MM.1S (cell line): ENCODE results near the gene CAGE1.

Experiments
- CTCF ChIP-seq: fragments of 300-600 bp; sonication (generic); IDR thresholded peaks from 2 replicates; pipeline ENCODE4 v1.5.1; 2016; ENCODE audit warnings: antibody characterized with exemption, low read length, mixed read lengths
- EZH2 ChIP-seq: fragments of 300-600 bp; sonication (generic); optimal IDR thresholded peaks from 2 replicates; pipeline ENCODE3; 2017; ENCODE audit warnings: low read depth, mild to moderate bottlenecking, antibody characterized with exemption, low read length, mixed read lengths
- EZH2phosphoT487 ChIP-seq: fragments of 300-600 bp; sonication (generic); IDR thresholded peaks from 2 replicates; pipeline ENCODE4 v1.6.1; 2018; ENCODE audit warnings: antibody characterized with exemption, low read length

GRCh38 chr6:7419065-7419464 lies 29.5 kb upstream of the CAGE1 start:
- TF ChIP-seq CTCF (no peak), EZH2 (no peak), EZH2phosphoT487 (no peak)
